HG03354 (cell line): ENCODE data around the gene SKP2.
"Not testable (repeated sequence)": the region's sequence is repeated elsewhere in the genome, so short reads cannot be mapped to it uniquely, and the experiment has no call there.

Experiments used
- ATAC-seq: cut with Tn5 transposase; IDR thresholded peaks from one replicate; pipeline ENCODE4 v1.9.1; 2021; ENCODE audit warnings: mild to moderate bottlenecking; ENCODE audit not compliant: unreplicated experiment, poor library complexity, severe bottlenecking

The SKP2 gene

GRCh38 chr5:36193746-36194145 lies 41.8 kb downstream of the SKP2 start:
- ATAC-seq, result no peak

- ATAC-seq, result no peak
These were observed 46.4 kb downstream of the SKP2 start for GRCh38 chr5:36198281-36198680.

GRCh38 chr5:36198783-36199182 lies 46.9 kb downstream of the SKP2 start:
- not testable (repeated sequence) for ATAC-seq

- no peak for ATAC-seq
These were observed 47.7 kb downstream of the SKP2 start for GRCh38 chr5:36199620-36200019.

- ATAC-seq, result no peak
These were observed 48.6 kb downstream of the SKP2 start for GRCh38 chr5:36200513-36200912.

- ATAC-seq, result no peak
These were observed 50.6 kb downstream of the SKP2 start for GRCh38 chr5:36202521-36202961.

GRCh38 chr5:36205329-36205728 lies 53.4 kb downstream of the SKP2 start:
- ATAC-seq, result no peak

GRCh38 chr5:36206913-36207312 lies 55.0 kb downstream of the SKP2 start:
- no peak for ATAC-seq

GRCh38 chr5:36208786-36209185 lies 56.9 kb downstream of the SKP2 start:
- ATAC-seq, result no peak

GRCh38 chr5:36209664-36210063 lies 57.8 kb downstream of the SKP2 start:
- ATAC-seq, result no peak

GRCh38 chr5:36214436-36214835 lies 62.5 kb downstream of the SKP2 start:
- no peak for ATAC-seq

- ATAC-seq, result no peak
These were observed 64.0 kb downstream of the SKP2 start for GRCh38 chr5:36215910-36216309.

GRCh38 chr5:36217567-36217966 lies 65.7 kb downstream of the SKP2 start:
- ATAC-seq, result no peak

- ATAC-seq, result no peak
These were observed 66.1 kb downstream of the SKP2 start for GRCh38 chr5:36217988-36218387.

- ATAC-seq, result no peak
These were observed 70.7 kb downstream of the SKP2 start for GRCh38 chr5:36222620-36223019.

- no peak for ATAC-seq
These were observed 75.1 kb downstream of the SKP2 start for GRCh38 chr5:36227046-36227445.

- ATAC-seq, result no peak
These were observed 76.6 kb downstream of the SKP2 start for GRCh38 chr5:36228505-36228904.

- no peak for ATAC-seq
These were observed 78.4 kb downstream of the SKP2 start for GRCh38 chr5:36230151-36230790.

GRCh38 chr5:36232533-36232932 lies 80.6 kb downstream of the SKP2 start:
- no peak for ATAC-seq
